KBM-7 (cell line): ENCODE results near the gene C22orf23.
"Not testable (repeated sequence)": the region's sequence is repeated elsewhere in the genome, so short reads cannot be mapped to it uniquely, and the experiment has no call there.

Experiments
- DNase-seq: peaks from one replicate; pipeline ENCODE4 v3.0.0-alpha.2; 2015
- in situ Hi-C: fragments of 300-500 bp; cut with MboI; formaldehyde crosslinking; loops from 2 replicates; pipeline ENCODE4 v1.14.3; 2020; ENCODE audit warnings: low sequenced_read_pairs, low pct_unique_long_range_greater_than_20kb, mixed read lengths

Gene C22orf23

DNA sequence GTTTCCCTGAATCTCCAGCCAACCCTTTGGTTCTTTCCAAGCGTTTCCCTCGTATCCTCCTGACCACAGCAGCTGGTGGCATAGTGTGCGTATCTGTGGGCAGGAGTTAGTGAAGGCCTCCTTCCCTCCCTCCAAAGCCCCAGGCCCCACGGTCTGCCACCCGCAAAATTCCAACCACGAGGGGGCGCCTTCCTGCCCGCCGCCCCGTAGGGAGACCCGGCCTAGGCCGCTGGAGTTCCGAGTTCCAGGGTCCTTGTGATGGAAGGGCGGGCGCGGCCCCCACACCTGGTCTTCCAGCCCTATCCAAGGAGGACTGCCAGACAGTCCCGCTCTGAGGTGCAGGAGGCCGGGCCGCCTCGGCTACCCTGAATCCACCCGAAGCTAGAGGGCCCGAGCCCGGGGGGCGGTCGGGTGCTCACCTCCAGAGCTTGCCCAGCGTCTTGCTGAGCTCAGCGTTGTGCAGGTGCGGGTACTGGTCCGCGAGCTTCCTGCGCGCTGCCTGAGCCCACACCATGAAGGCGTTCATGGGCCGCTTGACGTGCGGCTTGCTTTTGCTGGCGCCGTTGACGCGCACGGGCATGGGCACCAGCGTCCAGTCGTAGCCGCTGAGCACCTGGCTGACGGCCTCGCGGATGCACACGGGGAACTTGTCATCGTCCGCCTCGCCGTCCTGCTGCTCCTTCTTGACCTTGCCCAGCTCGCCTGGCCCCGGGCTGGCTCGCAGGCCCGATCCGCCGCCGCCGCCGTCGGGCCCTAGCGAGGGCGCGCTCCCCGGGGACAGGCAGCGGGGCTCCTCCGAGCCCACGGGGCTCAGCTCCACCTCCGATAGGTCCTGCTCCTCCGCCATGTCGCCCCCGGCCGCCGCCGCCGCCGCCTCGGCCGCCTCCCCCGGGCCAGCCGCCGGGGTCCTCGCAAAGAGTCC lies 29.8 kb upstream of the C22orf23 start:
- in situ Hi-C loops = no loop called here
- DNase-seq = no peak

DNA sequence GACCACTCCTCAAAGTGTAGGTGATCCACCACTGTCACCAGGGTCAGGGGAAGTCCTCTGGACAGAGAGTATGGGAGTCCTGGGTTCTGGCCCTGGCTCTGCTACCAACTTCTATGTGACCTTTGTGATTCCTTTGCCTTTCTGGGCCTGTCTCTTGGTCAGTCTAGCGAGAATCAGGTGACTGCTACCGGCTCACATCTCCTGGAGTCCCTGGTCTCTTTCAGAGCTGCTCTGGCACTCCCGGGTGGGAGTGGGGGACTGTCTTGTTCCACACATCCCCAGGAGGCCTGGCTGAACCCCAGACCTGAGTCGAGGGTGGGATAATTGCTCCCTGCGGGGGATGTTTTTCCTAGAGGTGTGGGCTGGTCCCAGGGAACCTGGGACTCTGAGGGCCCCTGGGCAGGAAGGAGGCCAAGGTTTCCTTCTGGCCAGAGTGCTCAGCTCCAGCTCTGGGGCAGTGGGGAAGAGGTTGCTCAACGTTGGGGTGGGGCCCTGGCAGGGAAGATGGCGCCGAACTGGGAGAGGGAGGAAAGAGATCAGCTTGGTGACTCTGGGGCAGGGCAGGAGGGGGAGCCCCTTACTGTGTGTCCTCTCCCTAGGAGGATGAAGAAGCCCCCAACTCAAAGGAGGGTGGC lies 28.9 kb upstream of the C22orf23 start:
- DNase-seq = no peak
- in situ Hi-C loops = no loop called here

DNA sequence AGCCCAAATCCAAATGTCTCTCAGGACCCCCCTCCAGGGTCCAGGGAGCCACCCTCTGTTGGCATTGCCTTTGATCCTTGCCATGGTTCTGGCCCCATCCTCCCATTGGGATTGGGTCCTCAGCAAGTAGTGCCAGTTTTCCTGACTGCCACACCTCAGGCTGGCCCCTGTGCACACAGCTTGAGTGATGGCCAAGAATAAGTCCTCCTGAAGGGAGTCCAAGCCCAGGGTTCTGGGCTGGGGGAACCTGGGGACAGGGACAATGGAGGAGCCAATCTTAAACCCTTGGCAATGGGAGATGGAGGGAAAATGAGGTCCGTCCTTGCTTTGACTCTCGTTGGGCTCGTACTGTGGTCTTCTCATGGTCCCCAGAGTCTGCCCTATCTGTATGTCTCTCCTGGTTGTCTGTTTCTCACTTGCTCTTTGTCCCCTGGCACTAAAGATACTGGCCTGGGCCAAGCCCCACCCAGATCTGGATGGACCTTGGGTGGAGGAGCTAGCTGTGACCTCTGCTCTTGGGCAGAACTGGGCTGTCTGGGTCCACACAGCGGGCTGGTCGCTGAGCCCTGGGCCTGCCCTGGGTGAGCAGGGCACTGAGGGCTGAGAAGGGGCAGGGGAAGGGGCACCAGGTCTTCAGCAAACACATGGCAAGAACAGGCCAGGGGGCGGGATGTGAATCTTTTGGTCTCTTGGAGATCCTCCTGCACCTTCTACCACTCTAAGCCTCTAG lies 28.0 kb upstream of the C22orf23 start:
- no peak for DNase-seq
- in situ Hi-C loops = no loop called here

DNA sequence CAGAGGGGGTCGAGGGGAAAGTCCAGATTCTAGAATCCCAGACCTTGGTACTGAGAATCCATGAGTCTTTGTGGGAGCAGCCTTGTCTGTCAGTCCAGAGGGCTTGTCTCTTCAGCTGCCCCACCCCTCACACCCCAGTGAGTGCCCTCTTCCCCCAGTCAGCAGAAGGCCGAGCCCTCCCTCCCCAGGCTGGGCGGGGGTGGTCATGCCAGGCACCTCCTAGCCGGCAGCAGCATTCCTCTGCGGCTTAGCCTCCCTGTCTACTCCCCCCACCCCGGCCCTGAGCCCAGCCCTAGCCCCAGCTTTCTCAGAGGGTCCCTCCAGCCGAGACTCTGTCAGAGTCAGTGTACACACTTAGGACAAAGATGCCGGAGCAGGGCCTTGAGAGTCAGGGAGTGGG lies 26.4 kb upstream of the C22orf23 start:
- DNase-seq = no peak
- in situ Hi-C loops = no loop called here

DNA sequence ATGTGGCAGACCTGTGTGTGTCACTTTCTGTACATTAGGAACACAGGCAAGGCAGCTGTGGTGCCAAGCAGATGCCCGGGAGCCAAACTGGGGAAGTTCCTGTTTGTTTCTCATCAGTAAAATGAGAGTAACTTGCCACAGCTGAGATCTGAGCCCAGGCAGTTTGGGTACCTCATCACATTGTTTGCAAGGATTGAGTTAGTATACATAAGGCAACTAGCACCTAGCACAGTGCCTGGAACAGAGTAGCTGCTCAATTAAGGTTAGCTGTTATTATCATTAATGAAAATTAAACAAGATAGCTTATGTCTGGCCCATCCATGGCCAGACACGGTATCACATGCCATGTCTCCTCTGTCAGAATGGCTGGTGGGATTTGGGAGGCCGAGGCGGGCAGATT lies 23.1 kb upstream of the C22orf23 start:
- in situ Hi-C loops = no loop called here

DNA sequence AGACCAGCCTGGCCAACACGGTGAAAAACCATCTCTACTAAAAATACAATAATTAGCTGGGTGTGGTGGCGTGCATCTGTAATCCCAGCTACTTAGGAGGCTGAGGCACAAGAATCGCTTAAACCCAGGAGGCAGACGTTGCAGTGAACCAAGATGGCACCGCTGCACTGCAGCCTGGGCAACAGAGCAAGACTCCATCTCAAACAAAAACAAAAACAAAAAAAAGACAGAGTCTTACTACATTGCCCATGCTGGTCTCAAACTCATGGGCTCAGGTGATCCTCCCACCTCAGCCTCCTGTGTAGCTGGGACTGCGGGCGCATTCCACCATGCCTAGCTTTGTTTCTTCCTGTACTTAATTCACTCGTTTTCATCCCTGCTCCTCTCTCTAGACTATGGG lies 22.6 kb upstream of the C22orf23 start:
- DNase-seq, in situ Hi-C loops: not testable (repeated sequence)

More for the DNA sequence above, 23.1 kb upstream of the C22orf23 start:
- no peak for DNase-seq

DNA sequence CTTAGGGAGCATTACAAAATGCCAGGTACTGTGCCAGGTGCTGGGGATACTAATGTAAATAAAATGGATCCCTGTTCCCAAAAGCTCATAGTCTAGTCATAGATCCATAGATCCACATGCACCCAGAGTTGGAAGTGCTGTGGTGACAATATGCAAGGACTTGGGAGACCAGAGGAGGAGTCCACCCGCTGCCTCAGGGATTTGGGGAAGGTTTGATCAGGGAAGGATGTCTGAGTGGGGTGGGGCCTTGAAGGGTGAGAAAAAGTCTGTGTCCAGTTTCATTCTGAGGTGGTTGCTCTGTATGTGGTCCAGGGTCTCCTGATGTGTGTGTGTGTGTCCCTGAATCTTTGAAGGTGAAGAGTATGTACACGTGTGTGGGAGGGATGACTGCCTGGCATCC lies 21.8 kb upstream of the C22orf23 start:
- DNase-seq = no peak
- in situ Hi-C loops = no loop called here

DNA sequence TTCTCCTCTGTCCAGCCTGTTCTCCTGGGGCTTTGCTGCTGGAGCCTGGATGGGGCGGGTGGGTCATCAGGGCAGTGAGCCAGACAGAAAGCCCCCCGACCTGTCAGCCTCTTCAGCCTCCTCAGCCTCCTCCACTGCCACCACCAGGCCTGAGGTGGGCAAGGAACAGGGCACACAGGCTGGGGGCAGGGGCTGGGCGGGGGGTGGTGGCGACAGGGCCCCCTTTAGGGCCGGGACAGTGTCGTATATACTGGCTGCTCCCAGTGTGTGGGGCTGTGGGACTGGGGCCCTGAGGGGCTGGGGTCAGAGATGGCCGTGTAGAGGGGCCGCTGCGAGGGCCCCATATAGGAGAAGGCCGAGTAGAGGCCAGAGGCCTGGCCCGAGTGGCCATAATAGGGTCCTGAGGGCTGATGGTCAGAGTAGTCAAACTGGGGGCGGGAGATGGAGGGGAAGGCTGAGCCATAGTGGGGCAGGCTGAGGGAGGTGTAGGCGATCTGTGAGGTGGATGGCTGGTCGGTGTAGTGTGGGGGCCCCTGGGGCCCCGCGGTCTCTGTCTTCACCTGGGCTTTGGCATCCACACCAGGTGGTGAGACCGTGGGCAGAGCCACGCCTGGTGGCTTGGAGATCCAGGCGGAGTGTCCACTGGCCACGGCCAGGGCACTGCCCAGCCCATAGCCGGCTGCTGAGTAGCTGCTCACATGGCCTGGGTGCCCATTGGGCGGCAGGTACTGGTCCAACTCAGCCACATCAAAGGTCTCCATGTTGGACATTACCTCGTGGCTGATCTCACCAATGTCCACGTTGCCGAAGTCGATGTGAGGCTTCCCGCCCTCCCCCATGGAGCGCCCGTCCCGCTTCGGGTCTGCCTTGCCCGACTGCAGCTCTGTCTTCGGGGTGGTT lies 20.1 kb upstream of the C22orf23 start:
- DNase-seq = no peak
- in situ Hi-C loops = no loop called here

DNA sequence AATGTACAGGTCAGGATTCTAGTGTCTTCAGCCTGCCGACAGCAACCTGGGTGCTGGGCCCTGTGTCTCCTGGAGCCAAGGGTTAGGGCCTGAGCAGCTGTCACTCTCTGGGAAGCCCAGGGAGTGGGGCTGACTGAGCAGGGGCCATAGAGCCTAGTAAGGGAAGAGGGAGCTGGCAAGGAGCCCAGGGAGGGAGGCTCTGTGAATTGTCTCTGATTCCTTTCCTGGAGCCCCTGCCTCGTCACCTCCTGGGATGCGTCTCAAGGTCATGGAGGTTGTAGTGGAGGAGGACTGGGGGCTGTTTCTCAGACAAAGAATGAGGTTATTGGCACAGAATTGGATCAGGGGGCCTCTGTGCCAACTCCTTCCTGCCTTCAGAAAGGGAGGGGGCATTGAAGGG lies 19.1 kb upstream of the C22orf23 start:
- in situ Hi-C loops = no loop called here
- no peak for DNase-seq

DNA sequence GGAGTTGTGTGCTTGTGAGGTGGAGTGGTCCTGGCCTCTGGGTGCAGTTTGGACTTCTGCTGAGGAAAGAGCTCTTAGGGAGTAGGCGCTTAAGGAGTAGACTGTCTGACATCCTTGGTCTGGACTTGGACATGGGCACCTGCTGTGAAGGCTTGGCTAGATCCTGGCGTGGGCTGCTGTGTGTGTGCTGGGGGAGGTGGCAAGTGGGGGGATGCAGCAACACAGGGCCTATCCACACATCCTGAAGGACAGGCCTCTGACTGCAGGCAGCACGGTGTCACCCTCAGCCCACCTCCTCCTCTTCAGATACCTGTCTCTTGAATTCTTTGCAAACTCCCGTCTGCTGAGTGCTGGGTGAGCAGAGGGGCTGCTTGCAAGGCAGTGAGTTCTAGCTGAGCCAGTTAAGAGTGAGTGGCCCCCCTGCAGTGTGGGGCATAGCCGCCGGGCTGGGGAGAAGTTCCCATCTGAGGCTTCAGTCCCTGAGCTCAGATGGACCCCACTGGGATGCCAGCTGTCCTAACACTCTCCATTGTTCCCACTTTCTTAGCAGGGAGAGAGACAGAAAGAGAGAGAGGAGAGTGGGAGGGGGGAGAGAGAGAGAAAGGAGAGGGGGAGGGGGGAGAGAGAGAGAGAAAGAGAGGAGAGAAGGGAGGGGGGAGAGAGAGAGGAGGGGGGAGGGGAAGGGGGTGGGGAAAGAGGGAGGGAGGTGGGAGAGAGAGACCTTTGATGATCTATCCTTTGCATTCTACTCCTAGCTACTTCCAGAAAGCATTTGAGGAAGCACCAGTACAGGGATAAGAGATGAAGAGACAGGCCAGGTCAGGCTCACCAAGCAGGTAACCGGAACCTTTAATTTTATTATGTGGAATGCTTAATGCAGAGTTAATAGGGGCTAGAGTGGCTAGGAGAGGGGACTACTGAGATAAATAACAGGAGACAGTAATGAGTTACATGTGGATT lies 18.4 kb upstream of the C22orf23 start:
- in situ Hi-C loops = no loop called here
- no peak for DNase-seq

DNA sequence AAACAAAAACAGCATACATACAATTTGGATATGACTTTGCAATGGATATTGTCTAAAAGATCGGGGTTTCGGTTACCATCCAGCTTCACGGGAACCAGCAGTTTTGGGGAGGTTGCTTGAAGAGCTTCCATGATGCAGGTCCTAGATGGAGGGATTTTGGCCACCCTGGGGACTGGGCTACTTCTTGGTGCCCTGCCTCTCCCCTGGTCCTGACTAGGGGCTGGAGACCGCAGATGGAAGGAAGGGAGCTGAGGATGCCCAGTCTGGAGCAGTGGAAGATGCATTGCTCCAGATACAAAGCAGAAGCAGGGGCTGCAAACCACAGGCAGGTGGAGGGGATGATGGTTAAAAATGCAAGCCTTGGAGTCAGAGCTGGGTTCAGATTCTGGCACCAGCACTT lies 17.5 kb upstream of the C22orf23 start:
- in situ Hi-C loops = no loop called here
- no peak for DNase-seq

DNA sequence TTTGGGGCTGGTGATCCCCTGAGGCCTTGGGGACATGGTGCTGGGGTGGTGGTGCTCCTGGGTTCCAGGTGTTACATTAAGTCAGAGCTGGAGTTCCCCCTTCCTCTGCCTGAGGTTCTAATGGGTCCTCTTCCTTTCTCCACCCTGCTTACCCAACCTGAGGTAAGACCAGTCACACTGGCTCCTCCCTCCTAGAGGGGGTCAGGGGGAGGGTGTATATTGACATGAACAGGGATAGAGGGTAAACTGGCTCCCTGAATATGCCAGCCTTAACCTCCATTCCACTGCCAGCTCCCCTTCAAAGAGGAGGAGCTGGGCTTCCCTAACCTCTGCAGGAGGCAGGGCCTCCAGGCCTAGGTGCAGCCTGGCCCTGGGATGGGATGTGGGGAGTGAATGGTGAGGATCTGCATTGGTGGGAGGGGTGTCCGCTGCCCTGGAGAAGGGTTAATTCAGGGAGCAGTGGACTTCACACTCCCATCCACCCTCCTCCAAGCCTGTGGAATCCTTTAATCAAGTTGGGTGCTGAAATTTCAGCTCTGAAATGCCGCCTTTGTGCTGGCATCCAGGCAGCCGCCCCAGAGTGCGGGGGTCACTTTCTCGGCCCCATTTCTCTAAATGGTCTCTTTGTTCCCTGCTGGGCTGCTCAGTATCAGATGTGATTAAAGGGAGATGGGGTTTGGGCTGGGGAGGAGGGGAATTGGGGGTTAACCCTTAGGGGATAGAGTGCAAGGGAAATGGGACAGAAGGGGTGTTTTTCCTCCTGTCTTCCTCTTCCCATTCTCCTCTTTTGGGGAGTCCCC lies 15.3 kb upstream of the C22orf23 start:
- no peak for DNase-seq
- in situ Hi-C loops = no loop called here

DNA sequence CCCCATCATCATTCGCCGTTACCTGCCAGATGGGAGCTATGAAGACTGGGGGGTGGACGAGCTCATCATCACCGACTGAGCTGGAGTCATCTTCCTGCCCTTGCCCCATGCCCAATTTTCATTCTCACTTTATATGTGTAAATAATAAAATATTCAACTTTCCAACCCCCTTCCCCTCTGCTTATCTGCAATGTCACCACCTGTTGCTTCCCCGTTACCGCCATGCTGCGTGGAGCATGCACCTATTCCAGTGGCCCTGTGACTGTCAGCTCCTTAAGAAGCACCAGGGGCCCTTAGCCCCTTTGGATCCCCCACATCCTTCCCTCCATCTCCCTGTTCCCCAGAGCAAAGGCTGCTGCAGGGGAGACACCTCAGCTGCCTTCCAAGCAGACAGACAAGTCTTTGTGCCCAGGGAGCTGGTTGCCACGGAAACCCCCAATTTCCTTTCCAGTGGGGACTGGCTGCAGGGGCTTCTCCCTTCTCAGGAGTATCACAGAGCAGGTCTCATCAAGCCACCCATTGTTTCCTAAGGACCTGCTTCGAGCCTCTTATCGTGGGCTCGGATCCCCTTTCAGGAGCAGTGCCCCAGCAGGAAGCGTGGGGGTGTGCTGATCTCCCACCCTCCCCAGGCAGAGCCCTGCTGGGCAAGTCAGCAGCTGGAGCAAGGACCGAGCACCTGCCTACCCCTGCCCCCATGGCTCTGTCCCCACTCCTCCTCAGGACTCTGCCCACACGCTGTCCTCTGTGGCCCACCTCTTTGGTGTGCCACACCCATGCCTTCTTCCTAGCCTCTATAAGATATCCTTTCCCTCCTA lies 14.4 kb upstream of the C22orf23 start:
- no peak for DNase-seq
- in situ Hi-C loops = no loop called here

DNA sequence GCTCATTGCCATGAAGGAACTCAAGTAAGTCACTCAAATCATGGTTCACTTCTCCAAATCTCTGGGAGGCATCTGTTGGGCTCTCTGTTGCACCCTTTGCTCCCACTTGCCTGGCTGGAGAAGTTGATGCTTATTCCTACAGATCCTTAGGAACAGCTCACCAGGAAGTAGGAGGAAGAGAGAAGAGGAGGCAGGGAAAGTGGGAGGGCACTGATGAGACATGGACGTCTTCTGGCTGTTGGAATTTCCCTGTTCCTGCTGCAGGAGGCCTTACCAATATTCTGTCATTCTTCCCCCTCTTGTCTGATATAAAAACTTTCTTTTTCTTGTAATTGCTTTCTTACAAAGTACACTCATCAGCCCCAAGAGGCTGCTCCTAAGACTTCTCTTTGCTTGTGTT lies 13.7 kb upstream of the C22orf23 start:
- DNase-seq = no peak
- in situ Hi-C loops = no loop called here

DNA sequence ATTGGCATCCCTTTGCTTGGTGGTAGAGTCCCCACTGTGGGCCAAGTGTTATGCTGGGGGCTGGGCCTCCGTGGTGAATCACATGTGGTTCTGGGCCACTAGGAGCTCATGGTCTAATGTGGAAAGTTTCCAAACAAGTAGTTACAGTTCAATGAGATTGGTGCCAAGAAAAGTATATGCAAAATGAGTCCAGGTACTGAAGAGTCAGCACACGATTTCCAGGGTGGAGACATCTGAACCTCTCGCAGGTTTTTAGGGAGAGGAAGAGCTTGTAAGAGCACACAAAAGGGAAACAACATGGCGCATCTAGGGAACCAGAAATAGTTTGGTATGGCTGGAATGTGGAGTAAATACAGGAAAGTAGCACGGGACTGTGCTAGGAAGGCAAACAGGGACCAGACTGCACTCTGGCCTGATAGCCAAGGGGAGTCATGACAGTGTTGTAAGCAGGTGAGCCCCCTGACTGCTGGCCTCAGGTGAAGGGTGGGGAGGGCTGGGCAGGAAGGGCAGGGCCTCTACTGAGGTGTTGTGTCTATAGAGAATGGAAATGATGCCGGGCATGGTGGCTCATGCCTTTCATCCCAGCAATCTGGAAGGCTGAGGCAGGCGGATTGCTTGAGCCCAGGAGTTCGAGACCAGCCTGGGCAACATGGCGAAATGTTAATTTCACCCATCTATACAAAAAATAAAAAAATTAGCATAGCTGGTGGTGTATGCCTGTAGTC lies 12.7 kb upstream of the C22orf23 start:
- in situ Hi-C loops = no loop called here
- no peak for DNase-seq

DNA sequence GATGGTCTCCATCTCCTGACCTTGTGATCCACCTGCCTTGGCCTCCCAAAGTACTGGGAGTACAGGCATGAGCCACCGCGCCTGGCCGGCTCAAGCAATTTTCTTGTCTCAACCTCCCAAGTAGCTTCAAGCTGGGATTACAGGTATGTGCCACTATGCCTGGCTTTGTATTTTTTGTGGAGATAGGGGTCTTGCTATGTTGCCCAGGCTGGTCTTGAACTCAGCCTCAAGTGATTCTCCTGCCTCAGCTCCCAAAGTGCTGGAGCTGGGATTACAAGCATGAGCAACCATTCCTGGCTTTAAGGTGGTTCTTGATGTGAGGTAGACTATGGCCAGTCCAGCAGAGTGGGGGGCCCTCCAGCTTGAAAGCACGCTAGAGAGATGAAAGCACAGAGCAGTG lies 7.7 kb upstream of the C22orf23 start:
- in situ Hi-C loops = no loop called here
- DNase-seq = no peak
